HepG2 (cell line): ENCODE measurements around the gene FAM83G. TPM values are rescaled to one million over a fixed set of nuclear protein-coding genes. Genes with fewer than 3 reads are reported as not detected.

ENCODE experiments used
- ARID5B ChIP-seq: IDR thresholded peaks from 2 replicates; pipeline ENCODE4 v1.4.0; 2020; ENCODE audit warnings: mild to moderate bottlenecking, missing genetic modification reagents
- FOXA1 ChIP-seq, 2 experiments: fragments of 450-650 bp in 1 of 2; sonication (generic) in 1 of 2; formaldehyde crosslinking in 1 of 2; IDR thresholded peaks; 2 replicates each; pipeline versions ENCODE4 v1.4.0 to v1.6.1; 2016 to 2020; ENCODE audit warnings: missing genetic modification reagents in 1 of 2
- FOXA3 ChIP-seq: IDR thresholded peaks from 2 replicates; pipeline ENCODE4 v1.6.1; 2016; ENCODE audit warnings: missing genetic modification reagents, missing compliant biosample characterization
- FOXP4 ChIP-seq: sonication (generic); formaldehyde crosslinking; IDR thresholded peaks from 2 replicates; pipeline ENCODE4 v1.4.0; 2020; ENCODE audit warnings: missing genetic modification reagents
- HMG20A ChIP-seq: IDR thresholded peaks from 2 replicates; pipeline ENCODE4 v1.6.1; 2016; ENCODE audit warnings: borderline replicate concordance
- HMG20B ChIP-seq: conservative IDR thresholded peaks from 2 replicates; pipeline ENCODE4 v1.6.1; 2016; ENCODE audit warnings: missing genetic modification reagents, missing compliant biosample characterization
- NR2F1 ChIP-seq, 2 experiments: fragments of 450-650 bp in 1 of 2; formaldehyde crosslinking in 1 of 2; IDR thresholded peaks; 2 replicates each; pipeline versions ENCODE4 v1.5.0 to v1.6.1; 2016 to 2020; ENCODE audit warnings: mild to moderate bottlenecking in 1 of 2, missing compliant biosample characterization in 1 of 2, missing genetic modification reagents in 1 of 2, moderate library complexity in 1 of 2
- NR2F2 ChIP-seq: IDR thresholded peaks from 2 replicates; pipeline ENCODE4 v1.6.1; 2012; ENCODE audit warnings: low read depth, inconsistent platforms, borderline replicate concordance
- NR2F6 ChIP-seq, 2 experiments: IDR thresholded peaks; 2 replicates each; pipeline ENCODE4 v1.6.1; 2016; ENCODE audit warnings: antibody characterized with exemption in 1 of 2, mild to moderate bottlenecking in 1 of 2
- RARA ChIP-seq: IDR thresholded peaks from 2 replicates; pipeline ENCODE4 v1.6.1; 2016; ENCODE audit warnings: missing genetic modification reagents, missing compliant biosample characterization
- SNAI1 ChIP-seq: sonication (generic); formaldehyde crosslinking; IDR thresholded peaks from 2 replicates; pipeline ENCODE4 v1.5.0; 2020; ENCODE audit warnings: mild to moderate bottlenecking, missing genetic modification reagents, borderline replicate concordance
- SOX13 ChIP-seq, 3 experiments: fragments of 450-650 bp in 1 of 3; sonication (generic) in 1 of 3; formaldehyde crosslinking in 1 of 3; IDR thresholded peaks in 2 of 3; conservative IDR thresholded peaks in 1 of 3; 2 replicates each; pipeline versions ENCODE4 v1.5.0 to v1.6.1; 2016 to 2020; ENCODE audit warnings: antibody characterized with exemption in 1 of 3, mild to moderate bottlenecking in 1 of 3, missing compliant biosample characterization in 1 of 3, missing genetic modification reagents in 1 of 3, moderate library complexity in 1 of 3
- SOX5 ChIP-seq: IDR thresholded peaks from 2 replicates; pipeline ENCODE4 v1.6.1; 2016; ENCODE audit warnings: borderline replicate concordance
- SOX6 ChIP-seq, 2 experiments: fragments of 450-650 bp in 1 of 2; sonication (generic) in 1 of 2; formaldehyde crosslinking in 1 of 2; IDR thresholded peaks; 2 replicates each; pipeline versions ENCODE4 v1.4.0 to v1.6.1; 2017 to 2020; ENCODE audit warnings: antibody characterized with exemption in 1 of 2, mild to moderate bottlenecking in 1 of 2, missing genetic modification reagents in 1 of 2
- TBX3 ChIP-seq: fragments of 450-650 bp; IDR thresholded peaks from 2 replicates; pipeline ENCODE4 v1.6.1; 2017; ENCODE audit warnings: antibody characterized with exemption, mild to moderate bottlenecking, inconsistent platforms, borderline replicate concordance
- TCF7 ChIP-seq: sonication (generic); IDR thresholded peaks from 2 replicates; pipeline ENCODE4 v1.6.1; 2016; ENCODE audit warnings: antibody characterized with exemption, low read depth
- ZNF18 ChIP-seq: sonication (generic); formaldehyde crosslinking; IDR thresholded peaks from 2 replicates; pipeline ENCODE4 v1.8.0; 2022; ENCODE audit warnings: mild to moderate bottlenecking, missing genetic modification reagents; ENCODE audit not compliant: insufficient replicate concordance
- ZNF256 ChIP-seq: sonication (generic); formaldehyde crosslinking; conservative IDR thresholded peaks from 2 replicates; pipeline ENCODE4 v1.4.0; 2020; ENCODE audit warnings: missing genetic modification reagents
- ZNF547 ChIP-seq: sonication (generic); formaldehyde crosslinking; IDR thresholded peaks from 2 replicates; pipeline ENCODE4 v1.5.1; 2020; ENCODE audit warnings: mild to moderate bottlenecking, missing genetic modification reagents
- ZNF569 ChIP-seq: sonication (generic); formaldehyde crosslinking; IDR thresholded peaks from 2 replicates; pipeline ENCODE4 v1.5.0; 2020; ENCODE audit warnings: mild to moderate bottlenecking, missing genetic modification reagents, moderate library complexity, borderline replicate concordance
- polyA plus RNA-seq, 8 experiments: library from polyadenylated mRNA; depleted of rRNA in 3 of 8; stranded (reverse) in 7 of 8; unstranded in 1 of 8; fragments of >200 nt; fragmentation: Illumina TruSeq in 4 of 8; extraction: Trizol in 4 of 8; gene quantifications; 2 replicates each; pipeline versions ENCODE4 v1.2.1 to v1.2.3, GENCODE V29; 2011 to 2016; ENCODE audit warnings: low read depth in 4 of 8, missing spikeins in 1 of 8, mixed read lengths in 1 of 8; ENCODE audit not compliant: insufficient read depth in 1 of 8
- total RNA-seq, 5 experiments: library from RNA; depleted of rRNA; stranded (reverse); fragments of >200 nt; fragmentation: Illumina TruSeq; extraction: Trizol; gene quantifications; 2 replicates each; pipeline ENCODE4 v1.2.3, GENCODE V29; 2016; ENCODE audit warnings: low read depth in 1 of 5

Gene FAM83G
- total and polyA plus RNA-seq, 2 of the 13 experiments (the other 11 are each of a cell fraction or from before 2014, with no cell fraction given): 13.7 to 18.6 TPM

- TF ChIP-seq ZNF256 (CRISPR knock-in tag) (no peak), TBX3 (peak; percentile 48; the same call in 1 of the 2 replicates), ZNF18 (no peak), FOXA3 (CRISPR knock-in tag) (peak; percentile 40; the same call in 1 of the 2 replicates), TCF7 (peak; percentile 46; the same call in 1 of the 2 replicates), ARID5B (CRISPR knock-in tag) (peak; percentile 34; the same call in 1 of the 2 replicates), SOX6 (IDR thresholded peaks at IDR 0.05) (no peak), SOX6 (CRISPR knock-in tag; IDR thresholded peaks at IDR 0.05) (peak; percentile 75), NR2F6 (IDR thresholded peaks at IDR 0.05) (peak; percentile 92), NR2F6 (CRISPR knock-in tag; IDR thresholded peaks at IDR 0.05) (peak; percentile 85), HMG20A (CRISPR knock-in tag) (peak; percentile 68; the same call in 1 of the 2 replicates), NR2F2 (peak; percentile 77), FOXA1 (IDR thresholded peaks at IDR 0.05) (no peak), FOXA1 (CRISPR knock-in tag; IDR thresholded peaks at IDR 0.05) (0 out of 2 replicates have a peak, but pooled peaks have one; percentile 47), ZNF569 (CRISPR knock-in tag) (no peak), ZNF547 (no peak), SOX13 (IDR thresholded peaks at IDR 0.05) (no peak), SOX13 (CRISPR knock-in tag; conservative IDR thresholded peaks at IDR 0.05 in 1 of 2, IDR thresholded peaks at IDR 0.05 in 1 of 2) (peak in 1 of 2 experiments; percentile 90; a peak in 2 of 4 replicates), SNAI1 (CRISPR knock-in tag) (no peak), RARA (CRISPR knock-in tag) (peak; percentile 6; the same call in 1 of the 2 replicates), SOX5 (CRISPR knock-in tag) (peak; percentile 92), FOXP4 (0 out of 2 replicates have a peak, but pooled peaks have one; percentile 20), HMG20B (peak; percentile 77), NR2F1 (CRISPR knock-in tag; IDR thresholded peaks at IDR 0.05) (peak in 1 of 2 experiments; percentile 83; a peak in 2 of 4 replicates)
Observed at GRCh38 chr17:18937981-18938691, 66.4 kb downstream of the FAM83G start (continued).
